ENCODE measurements around the gene GOLGA8B.
A peak's percentile ranks its signal among the peaks of the same experiment; 100 is the strongest.
"Not testable (repeated sequence)": the region's sequence is repeated elsewhere in the genome, so short reads cannot be mapped to it uniquely, and the experiment has no call there.

GOLGA8B gene, protein sequence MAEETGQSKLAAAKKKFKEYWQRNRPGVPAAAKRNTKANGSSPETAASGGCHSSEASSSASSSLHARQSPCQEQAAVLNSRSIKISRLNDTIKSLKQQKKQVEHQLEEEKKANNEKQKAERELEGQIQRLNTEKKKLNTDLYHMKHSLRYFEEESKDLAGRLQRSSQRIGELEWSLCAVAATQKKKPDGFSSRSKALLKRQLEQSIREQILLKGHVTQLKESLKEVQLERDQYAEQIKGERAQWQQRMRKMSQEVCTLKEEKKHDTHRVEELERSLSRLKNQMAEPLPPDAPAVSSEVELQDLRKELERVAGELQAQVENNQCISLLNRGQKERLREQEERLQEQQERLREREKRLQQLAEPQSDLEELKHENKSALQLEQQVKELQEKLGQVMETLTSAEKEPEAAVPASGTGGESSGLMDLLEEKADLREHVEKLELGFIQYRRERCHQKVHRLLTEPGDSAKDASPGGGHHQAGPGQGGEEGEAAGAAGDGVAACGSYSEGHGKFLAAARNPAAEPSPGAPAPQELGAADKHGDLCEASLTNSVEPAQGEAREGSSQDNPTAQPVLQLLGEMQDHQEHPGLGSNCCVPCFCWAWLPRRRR

GRCh38 chr15:34583399-34584329, at the start of gene GOLGA8B:
Gene GOLGA8B, minus strand, starts transcription at chr15:34583651. Its CDS starts 47,739 bp downstream, at chr15:34535912.
- peak; percentile 34 to 58 (median 46) for DNase-seq

DNA sequence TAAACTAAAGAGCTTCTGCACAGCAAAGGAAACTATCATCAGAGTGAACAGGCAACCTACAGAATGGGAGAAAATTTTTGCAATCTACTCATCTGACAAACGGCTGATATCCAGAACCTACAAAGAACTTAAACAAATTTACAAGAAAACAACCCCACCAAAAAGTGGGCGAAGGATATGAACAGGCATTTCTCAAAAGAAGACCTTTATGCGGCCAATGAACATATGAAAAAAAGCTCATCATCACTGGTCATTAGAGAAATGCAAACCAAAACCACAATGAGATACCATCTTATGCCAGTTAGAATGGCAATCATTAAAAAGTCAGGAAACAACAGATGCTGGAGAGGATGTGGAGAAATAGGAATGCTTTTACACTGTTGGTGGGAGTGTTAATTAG, 49.7 kb upstream of the GOLGA8B start:
- not testable (repeated sequence) for DNase-seq

- no peak for DNase-seq
Observed at GRCh38 chr15:34628577-34629152, 45.2 kb upstream of the GOLGA8B start.

GRCh38 chr15:34625007-34625406, 41.6 kb upstream of the GOLGA8B start:
- no peak for DNase-seq

GRCh38 chr15:34621675-34622074, 38.2 kb upstream of the GOLGA8B start:
- DNase-seq: peak; percentile 34 to 67 (median 60)

- no peak for DNase-seq
Observed at GRCh38 chr15:34620814-34621213, 37.4 kb upstream of the GOLGA8B start.

- peak; percentile 30 to 39 (median 31) for DNase-seq
Observed at GRCh38 chr15:34620142-34620541, 36.7 kb upstream of the GOLGA8B start.

DNA sequence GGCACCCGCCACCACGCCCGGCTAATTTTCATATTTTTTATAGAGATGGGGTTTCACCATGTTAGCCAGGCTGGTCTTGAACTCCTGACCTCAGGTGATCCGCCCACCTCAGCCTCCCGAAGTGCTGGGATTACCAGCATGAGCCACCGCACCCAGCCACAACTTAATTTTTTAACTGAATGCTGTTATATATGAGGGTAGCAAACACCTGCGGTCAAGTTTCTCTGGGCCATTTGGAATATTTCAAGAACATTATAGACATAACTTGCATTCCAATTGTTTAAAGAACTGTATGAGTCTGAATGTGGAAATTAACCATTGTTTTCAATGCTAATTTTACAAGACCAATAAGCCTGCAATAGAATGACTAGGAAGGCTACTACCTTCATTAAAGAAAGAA, 35.7 kb upstream of the GOLGA8B start:
- no peak for DNase-seq

DNA sequence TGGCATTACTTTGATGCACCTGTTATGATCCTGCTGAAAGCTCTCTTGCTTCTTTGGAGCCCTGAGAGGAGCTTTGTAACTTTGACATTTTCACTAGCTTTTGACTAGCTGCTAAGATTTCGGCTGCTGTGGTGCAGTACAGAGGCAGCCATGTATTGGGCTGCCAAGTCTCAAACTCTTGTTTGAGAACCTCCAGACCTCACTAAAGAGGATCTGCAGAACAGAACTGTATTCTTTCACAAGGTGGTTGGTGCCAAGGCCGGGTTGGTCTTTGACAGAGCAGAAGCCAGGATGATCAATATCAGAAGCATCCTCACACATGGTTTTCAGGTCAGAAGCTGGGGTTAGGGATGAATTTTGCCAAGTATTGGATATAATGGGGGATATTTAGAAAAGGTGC, 34.6 kb upstream of the GOLGA8B start:
- DNase-seq: no peak

DNA sequence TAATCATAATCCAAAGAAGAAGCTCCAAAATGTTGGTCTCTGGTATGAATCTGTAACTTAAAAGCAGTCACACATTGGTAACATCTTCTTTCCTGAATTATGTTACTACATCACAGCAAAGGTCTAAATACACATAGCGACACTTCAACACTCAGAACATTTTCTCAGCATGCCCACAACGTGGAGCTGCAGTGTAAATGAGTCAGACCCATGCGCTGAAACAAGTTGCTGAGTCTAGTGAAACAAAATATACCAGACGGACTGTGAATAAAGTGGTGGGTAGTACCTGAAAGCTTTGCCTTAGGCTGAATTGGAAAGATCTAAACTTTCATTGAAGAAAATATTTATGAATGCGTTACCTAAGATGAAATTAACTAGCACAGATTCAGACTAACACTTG, 33.2 kb upstream of the GOLGA8B start:
- DNase-seq: no peak

DNA sequence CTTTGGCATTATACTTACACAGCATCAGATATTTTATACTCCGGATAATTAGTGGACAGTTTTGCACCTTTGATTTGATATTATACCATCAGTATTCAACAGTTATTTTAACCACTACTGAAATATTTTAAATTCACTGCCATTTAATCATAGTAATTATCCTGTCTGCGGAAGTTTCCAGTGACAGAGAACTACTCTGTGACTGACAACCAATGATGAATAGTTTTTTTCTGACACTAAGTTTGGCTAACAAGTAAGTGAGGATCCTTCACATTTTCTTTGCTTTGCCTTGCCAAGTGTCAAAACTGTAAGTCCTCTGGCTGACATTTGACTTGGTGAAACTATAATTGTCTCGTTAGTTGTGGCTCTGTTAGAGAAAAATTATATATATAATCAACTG, 30.5 kb upstream of the GOLGA8B start:
- no peak for DNase-seq

- no peak for DNase-seq
Observed at GRCh38 chr15:34613301-34613700, 29.9 kb upstream of the GOLGA8B start.

GRCh38 chr15:34610354-34610753, 26.9 kb upstream of the GOLGA8B start:
- no peak for DNase-seq

DNA sequence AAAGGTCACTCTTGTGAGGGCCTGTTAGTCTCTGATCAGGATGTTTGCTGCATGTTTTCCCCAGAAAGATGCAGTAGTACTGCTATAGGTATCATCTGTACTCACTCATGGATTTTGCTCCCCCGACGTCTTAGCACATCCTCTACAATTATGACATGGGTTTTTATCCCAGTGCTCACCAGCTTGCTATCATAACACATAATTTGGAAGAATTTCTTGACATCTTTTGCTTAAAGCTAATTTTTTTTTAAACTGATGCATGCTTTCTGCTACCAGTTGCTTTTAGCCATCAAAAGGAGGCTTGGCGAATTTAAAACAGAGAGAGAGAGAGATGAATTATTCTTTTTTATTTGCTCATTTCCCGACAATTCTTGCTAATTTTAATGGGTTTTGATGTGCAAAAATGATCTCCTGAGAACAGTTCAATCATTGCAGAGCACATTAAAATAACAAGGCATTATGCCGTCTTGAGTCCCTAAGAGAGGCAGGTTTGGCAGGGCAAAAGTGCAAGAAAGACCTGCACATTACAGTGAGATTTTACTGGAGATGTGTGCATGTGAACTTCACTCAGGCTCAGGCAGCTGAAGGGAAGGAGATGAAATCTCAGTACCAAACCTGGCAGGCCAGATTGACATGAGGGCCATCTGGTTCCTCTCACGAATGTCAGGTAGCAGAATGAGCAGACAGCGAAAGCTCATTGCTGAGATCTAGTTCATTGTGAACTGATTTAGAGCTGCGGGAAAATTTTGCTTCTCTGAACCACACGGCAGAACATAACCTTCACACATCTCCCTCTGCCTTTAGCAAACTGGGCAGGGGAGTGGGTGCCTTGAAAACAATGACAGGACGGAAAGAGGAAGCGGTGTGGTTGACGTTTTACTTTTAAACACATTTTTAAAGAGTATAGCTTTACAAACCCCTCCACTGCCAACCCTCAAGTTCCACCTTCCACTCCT, 25.9 kb upstream of the GOLGA8B start:
- peak in 1 of 3 donors; percentile 8 for DNase-seq

DNA sequence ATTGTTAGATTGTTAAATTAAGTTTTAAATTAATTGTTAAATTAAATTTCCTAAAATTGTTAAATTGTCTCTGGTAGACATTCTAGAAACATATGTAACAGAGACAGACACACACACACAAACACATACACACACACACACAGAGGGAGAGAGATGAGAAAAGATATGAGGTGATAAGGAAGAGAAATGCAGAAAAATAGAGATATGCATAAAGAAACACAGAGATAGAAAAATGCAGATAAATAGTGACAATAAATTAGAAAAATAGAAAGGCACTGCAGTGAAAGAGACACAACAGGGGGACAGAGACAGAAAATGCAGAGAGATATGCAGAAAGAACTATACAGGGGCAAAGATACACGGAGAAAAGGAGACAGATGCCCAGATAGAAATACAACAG, 25.1 kb upstream of the GOLGA8B start:
- DNase-seq: no peak

DNA sequence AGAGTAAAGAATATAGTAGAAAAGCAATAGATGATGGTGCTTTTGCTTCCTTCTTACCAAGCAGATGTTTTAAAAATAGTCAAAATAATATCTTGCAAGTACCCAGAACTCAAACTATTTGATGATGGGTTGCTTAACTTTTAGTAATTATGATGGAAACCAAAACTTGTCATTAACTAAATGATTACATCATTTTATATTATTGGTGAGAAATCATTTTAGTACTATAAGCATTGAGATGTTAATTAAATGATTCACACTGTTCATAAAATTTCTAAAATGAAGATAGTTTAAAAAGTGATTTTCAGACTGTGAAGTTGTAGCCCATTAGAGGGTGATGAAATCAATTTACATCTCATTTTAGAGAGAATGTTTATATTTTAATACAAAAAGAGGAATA, 24.4 kb upstream of the GOLGA8B start:
- DNase-seq: no peak

DNA sequence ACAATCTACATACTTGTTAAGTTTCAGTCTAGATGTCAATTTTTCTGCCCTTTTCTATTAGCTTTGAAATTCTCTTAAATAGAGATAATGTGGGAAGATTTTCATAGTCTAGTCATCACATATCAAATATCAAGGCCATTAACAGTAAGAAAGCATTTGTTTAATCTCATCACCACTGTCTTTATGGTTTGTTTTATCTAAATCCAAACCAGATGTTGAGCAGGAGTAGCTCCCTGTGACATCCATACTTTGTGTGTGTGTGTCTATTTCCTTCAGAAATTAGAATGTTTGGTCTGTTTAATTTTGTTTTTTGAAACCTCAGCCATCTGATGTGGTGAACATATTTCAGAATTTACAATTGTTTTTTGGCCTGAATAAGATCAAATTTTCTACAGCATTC, 23.1 kb upstream of the GOLGA8B start:
- no peak for DNase-seq

GRCh38 chr15:34606131-34606530, 22.7 kb upstream of the GOLGA8B start:
- DNase-seq: no peak

DNA sequence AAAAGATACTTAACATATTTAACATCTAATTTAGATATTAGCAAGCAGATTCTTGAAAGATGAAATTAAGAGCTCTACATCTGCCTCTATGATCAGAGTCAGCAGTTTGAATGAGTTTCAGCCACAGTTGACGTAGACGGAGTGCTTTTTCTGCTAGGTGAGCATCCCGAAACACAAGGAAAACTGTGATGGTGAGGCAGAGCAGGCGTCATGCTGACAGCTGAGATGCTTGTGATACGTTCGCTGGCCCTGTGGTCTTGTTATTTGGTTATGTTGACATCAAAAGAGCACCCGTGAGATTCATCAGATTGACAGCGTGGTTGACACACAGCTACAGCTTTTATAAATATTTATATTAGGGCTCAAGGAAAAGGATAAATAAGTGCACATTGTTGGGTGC, 19.6 kb upstream of the GOLGA8B start:
- DNase-seq: no peak

DNA sequence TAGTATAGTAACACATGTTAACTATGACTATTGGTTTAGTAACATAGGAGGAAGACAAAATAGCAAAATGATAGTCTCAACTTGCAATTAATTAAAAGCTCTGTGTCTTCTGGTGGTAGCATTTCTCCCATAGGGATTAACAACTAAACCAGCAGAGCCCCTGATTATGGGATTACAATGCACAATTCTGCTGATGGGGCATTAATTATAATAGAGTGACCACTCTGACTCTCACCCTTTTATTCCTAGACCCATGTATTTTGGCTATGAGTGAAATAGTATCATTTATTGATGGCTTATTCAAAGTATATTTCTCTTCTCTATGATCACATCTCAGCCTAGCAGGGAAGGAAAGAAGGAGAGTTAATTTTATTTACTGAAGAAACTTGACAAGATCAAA, 17.5 kb upstream of the GOLGA8B start:
- DNase-seq: no peak

GRCh38 chr15:34598799-34599585, 15.5 kb upstream of the GOLGA8B start:
- DNase-seq: no peak
